T-helper 17 cell (primary cell): Measurements from ENCODE around the gene CLDN9. TPM values are rescaled to one million over a fixed set of nuclear protein-coding genes. Genes with fewer than 3 reads are reported as not detected.

Source experiments
- ATAC-seq: fragments of 150-1000 bp; cut with Tn5 transposase; 2 replicates; pipeline ENCODE4 v1.10.0; 2021; ENCODE audit warnings: mild to moderate bottlenecking, moderate library complexity
- DNase-seq, 3 donors: peaks; one replicate each; pipeline versions ENCODE4 v3.0.0 to v3.0.0-alpha.2; 2020 to 2021
- H3K9me3 ChIP-seq: one replicate; pipeline ENCODE4 v1.7.0; 2013; ENCODE audit warnings: low read length, mild to moderate bottlenecking; ENCODE audit not compliant: control insufficient read depth, poor library complexity, severe bottlenecking
- H3K27ac Mint-ChIP-seq: one replicate; pipeline ENCODE4 v1.8.0; 2022; ENCODE audit warnings: mild to moderate bottlenecking, moderate library complexity, mixed read lengths
- H3K27me3 Mint-ChIP-seq: one replicate; pipeline ENCODE4 v1.8.0; 2022; ENCODE audit warnings: mixed read lengths
- H3K36me3 Mint-ChIP-seq: one replicate; pipeline ENCODE4 v1.8.0; 2022; ENCODE audit warnings: low read depth, mixed read lengths
- H3K4me1 Mint-ChIP-seq: one replicate; pipeline ENCODE4 v1.8.0; 2022; ENCODE audit warnings: mild to moderate bottlenecking, mixed read lengths
- H3K4me3 Mint-ChIP-seq: one replicate; pipeline ENCODE4 v1.8.0; 2022; ENCODE audit warnings: mild to moderate bottlenecking, moderate library complexity, mixed read lengths
- total RNA-seq, 4 donors: library from RNA in 2 of 4; stranded (reverse) in 2 of 4; gene quantifications; one replicate each; pipeline ENCODE4 v1.2.3 and lab custom pipeline; 2022 to 2026

CLDN9 gene
- total RNA-seq, 2 donors from 2014 or later: not detected

GRCh38 chr16:3029491-3030221, 16.9 kb downstream of the CLDN9 start:
- DNase-seq (no peak), ATAC-seq (peak; percentile 39)
- Mint-ChIP-seq H3K4me3 (peak overlapping the region; percentile 86), H3K4me1 (peaks cover 18% of the 10 kb centered on the region), H3K27ac (peak overlapping the region; percentile 60), H3K36me3 (peaks cover 4% of the 10 kb centered on the region), H3K27me3 (peaks cover 43% of the 10 kb centered on the region)
- no peaks in the 10 kb centered on the region for H3K9me3 ChIP-seq

GRCh38 chr16:3030222-3031212, 17.8 kb downstream of the CLDN9 start:
- peaks cover 18% of the 10 kb centered on the region for H3K4me1 Mint-ChIP-seq
- no peak for ATAC-seq
- H3K9me3 ChIP-seq: no peaks in the 10 kb centered on the region
- H3K27me3 Mint-ChIP-seq: peaks cover 49% of the 10 kb centered on the region
- DNase-seq: no peak
- peaks cover 5% of the 10 kb centered on the region for H3K36me3 Mint-ChIP-seq
- peak overlapping the region; percentile 60 for H3K27ac Mint-ChIP-seq
- H3K4me3 Mint-ChIP-seq: peak overlapping the region; percentile 86

- ATAC-seq (no peak), DNase-seq (no peak)
- Mint-ChIP-seq H3K27me3 (peaks cover 60% of the 10 kb centered on the region), H3K4me3 (peak overlapping the region; percentile 5), H3K36me3 (peaks cover 7% of the 10 kb centered on the region), H3K27ac (peak overlapping the region; percentile 60), H3K4me1 (peaks cover 18% of the 10 kb centered on the region)
- no peaks in the 10 kb centered on the region for H3K9me3 ChIP-seq
Measured at GRCh38 chr16:3032624-3033023, 19.9 kb downstream of the CLDN9 start.

GRCh38 chr16:3035289-3035971, 22.7 kb downstream of the CLDN9 start:
- Mint-ChIP-seq H3K4me3 (peak overlapping the region; percentile 62), H3K36me3 (peaks cover 7% of the 10 kb centered on the region), H3K4me1 (peaks cover 5% of the 10 kb centered on the region), H3K27ac (no peak overlapping the region), H3K27me3 (peaks cover 67% of the 10 kb centered on the region)
- no peak for DNase-seq
- no peak for ATAC-seq
- H3K9me3 ChIP-seq: no peaks in the 10 kb centered on the region

- peaks cover 71% of the 10 kb centered on the region for H3K27me3 Mint-ChIP-seq
- peaks cover 7% of the 10 kb centered on the region for H3K36me3 Mint-ChIP-seq
- H3K4me3 Mint-ChIP-seq: peak overlapping the region; percentile 62
- no peak for ATAC-seq
- no peaks in the 10 kb centered on the region for H3K9me3 ChIP-seq
- no peak for DNase-seq
- no peak overlapping the region for H3K27ac Mint-ChIP-seq
- peaks cover 5% of the 10 kb centered on the region for H3K4me1 Mint-ChIP-seq
Measured at GRCh38 chr16:3035972-3036725, 23.4 kb downstream of the CLDN9 start.

GRCh38 chr16:3036726-3037315, 24.1 kb downstream of the CLDN9 start, which contains the start of gene BICDL2:
Gene BICDL2 (minus strand): TSS chr16:3036944. CDS start chr16:3035496, 1,448 bp downstream.
- no peak for ATAC-seq
- Mint-ChIP-seq H3K27ac (no peak within 1 kb of the TSS), H3K4me1 (peaks cover 3% of the 10 kb centered on the region), H3K36me3 (peaks cover 7% of the 10 kb centered on the region), H3K27me3 (peaks cover 71% of the 10 kb centered on the region), H3K4me3 (peak within 1 kb of the TSS; percentile 67)
- no peaks in the 10 kb centered on the region for H3K9me3 ChIP-seq
- no peak for DNase-seq

- Mint-ChIP-seq H3K27ac (no peak overlapping the region), H3K4me1 (no peaks in the 10 kb centered on the region), H3K36me3 (peaks cover 7% of the 10 kb centered on the region), H3K4me3 (no peak overlapping the region), H3K27me3 (peaks cover 67% of the 10 kb centered on the region)
- DNase-seq (no peak), ATAC-seq (no peak)
- H3K9me3 ChIP-seq: no peaks in the 10 kb centered on the region
Measured at GRCh38 chr16:3038256-3038655, 25.5 kb downstream of the CLDN9 start.

- H3K9me3 ChIP-seq: no peaks in the 10 kb centered on the region
- H3K27ac Mint-ChIP-seq: no peak overlapping the region
- H3K27me3 Mint-ChIP-seq: peaks cover 67% of the 10 kb centered on the region
- no peaks in the 10 kb centered on the region for H3K4me1 Mint-ChIP-seq
- DNase-seq (no peak), ATAC-seq (no peak)
- H3K36me3 Mint-ChIP-seq: peaks cover 6% of the 10 kb centered on the region
- H3K4me3 Mint-ChIP-seq: no peak overlapping the region
Measured at GRCh38 chr16:3038896-3039295, 26.2 kb downstream of the CLDN9 start.

- Mint-ChIP-seq H3K4me1 (peaks cover 7% of the 10 kb centered on the region), H3K27ac (no peak overlapping the region), H3K4me3 (no peak overlapping the region), H3K27me3 (peaks cover 58% of the 10 kb centered on the region), H3K36me3 (peaks cover 4% of the 10 kb centered on the region)
- H3K9me3 ChIP-seq: no peaks in the 10 kb centered on the region
- DNase-seq: no peak
- no peak for ATAC-seq
Measured at GRCh38 chr16:3042376-3042775, 29.7 kb downstream of the CLDN9 start.

GRCh38 chr16:3044708-3045107, 32.0 kb downstream of the CLDN9 start:
- H3K4me3 Mint-ChIP-seq: peak overlapping the region; percentile 86
- H3K9me3 ChIP-seq: no peaks in the 10 kb centered on the region
- peaks cover 12% of the 10 kb centered on the region for H3K4me1 Mint-ChIP-seq
- no peak for ATAC-seq
- peak overlapping the region; percentile 27 for H3K27ac Mint-ChIP-seq
- peaks cover 4% of the 10 kb centered on the region for H3K36me3 Mint-ChIP-seq
- peaks cover 54% of the 10 kb centered on the region for H3K27me3 Mint-ChIP-seq
- no peak for DNase-seq

- DNase-seq: no peak
- Mint-ChIP-seq H3K4me3 (peak within 1 kb of the TSS; percentile 86), H3K27me3 (peaks cover 42% of the 10 kb centered on the region), H3K4me1 (peaks cover 15% of the 10 kb centered on the region), H3K36me3 (peaks cover 4% of the 10 kb centered on the region), H3K27ac (no peak within 1 kb of the TSS)
- peak; percentile 47 for ATAC-seq
- H3K9me3 ChIP-seq: no peaks in the 10 kb centered on the region
Measured at GRCh38 chr16:3045758-3046640, 33.3 kb downstream of the CLDN9 start, which contains the start of gene MMP25. Gene MMP25 (plus strand): TSS chr16:3046561. CDS start chr16:3046918, 357 bp downstream.
